Activated gamma-delta T cell treated with Interleukin-2 at 50 U/mL for 16 hours (primary cell): Measurements from ENCODE around the gene MYO1D.

Source experiments
- DNase-seq: peaks from one replicate; pipeline ENCODE4 v3.0.0-alpha.2; 2020

The MYO1D gene

DNA sequence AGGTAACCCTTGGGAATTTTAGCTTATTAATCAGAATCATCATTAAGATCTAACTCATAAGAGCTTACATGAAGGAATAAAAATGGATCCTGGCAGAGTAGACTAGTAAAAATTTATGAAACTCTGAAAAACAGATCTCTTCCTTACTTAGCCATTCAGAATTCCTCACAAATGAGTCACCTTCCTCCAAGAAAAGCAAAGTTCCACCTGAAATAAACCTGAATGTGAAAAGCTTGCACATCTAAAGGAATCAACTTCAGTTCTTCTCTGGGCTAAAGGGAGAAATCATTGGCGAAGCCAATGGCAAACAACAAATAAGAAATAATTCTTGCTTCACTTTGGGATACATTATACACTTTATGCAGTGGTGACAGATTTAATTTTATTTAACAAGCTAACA is 22.7 kb downstream of the MYO1D start:
- no peak for DNase-seq

GRCh38 chr17:32852811-32853210 is 24.1 kb downstream of the MYO1D start:
- DNase-seq: no peak

DNA sequence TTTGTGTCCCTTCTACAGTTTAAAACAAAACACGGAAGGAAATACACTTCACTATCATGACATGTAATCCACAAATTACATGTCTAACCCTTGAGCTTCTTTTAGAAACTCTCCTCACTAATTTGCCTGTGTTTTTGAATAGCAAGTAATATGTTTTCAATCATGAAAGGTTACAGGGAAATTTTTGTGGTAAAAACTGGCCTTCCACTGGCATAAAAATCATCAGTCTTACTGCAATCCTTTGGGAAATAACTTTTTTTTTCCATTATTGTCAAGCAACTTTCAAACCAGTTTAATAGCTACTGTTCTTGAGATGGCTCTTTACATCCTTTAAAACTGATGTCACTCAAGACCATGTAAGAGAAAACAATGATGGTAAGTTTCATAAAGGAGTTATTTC is 27.0 kb downstream of the MYO1D start:
- no peak for DNase-seq

DNA sequence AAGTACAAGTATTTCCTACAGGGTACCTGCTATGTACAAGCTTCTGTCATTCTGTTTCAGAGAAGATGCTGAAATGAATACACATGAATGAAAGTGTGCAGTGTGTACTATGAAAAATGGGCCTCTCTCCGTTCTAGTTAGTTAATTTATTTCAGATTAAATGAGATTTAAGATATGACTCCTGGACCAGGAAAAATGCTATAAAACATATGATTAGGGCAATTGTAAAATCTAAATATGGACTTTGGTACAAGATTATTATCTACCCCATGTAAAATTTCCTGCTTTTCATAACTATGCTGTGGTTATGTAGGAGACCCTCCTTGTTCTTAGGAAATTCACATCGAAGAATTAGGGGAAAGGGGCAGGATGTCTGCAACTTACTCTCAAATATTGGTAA is 28.9 kb downstream of the MYO1D start:
- DNase-seq: no peak

GRCh38 chr17:32846143-32846542 is 30.8 kb downstream of the MYO1D start:
- DNase-seq: no peak

DNA sequence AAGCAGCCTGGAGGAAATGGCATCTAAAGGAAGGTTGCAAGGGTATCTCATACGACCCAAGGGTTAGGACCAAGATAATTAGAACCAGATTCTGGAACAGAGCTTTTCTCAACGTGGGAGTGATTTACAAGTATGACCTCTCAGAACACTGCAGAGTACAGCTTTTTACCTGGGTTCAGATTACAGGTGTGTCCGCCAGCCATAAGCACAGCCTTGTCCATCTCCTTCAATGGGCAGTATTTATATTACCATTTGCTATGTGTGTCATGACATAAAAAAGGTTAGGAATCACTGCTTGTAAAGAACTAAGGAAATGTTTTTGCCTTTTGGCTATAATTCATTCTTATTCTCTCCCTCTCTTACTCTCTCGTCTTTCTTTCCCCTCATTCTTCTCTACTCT is 36.7 kb downstream of the MYO1D start:
- no peak for DNase-seq

- DNase-seq: no peak
Measured at GRCh38 chr17:32836527-32836926, 40.4 kb downstream of the MYO1D start.

DNA sequence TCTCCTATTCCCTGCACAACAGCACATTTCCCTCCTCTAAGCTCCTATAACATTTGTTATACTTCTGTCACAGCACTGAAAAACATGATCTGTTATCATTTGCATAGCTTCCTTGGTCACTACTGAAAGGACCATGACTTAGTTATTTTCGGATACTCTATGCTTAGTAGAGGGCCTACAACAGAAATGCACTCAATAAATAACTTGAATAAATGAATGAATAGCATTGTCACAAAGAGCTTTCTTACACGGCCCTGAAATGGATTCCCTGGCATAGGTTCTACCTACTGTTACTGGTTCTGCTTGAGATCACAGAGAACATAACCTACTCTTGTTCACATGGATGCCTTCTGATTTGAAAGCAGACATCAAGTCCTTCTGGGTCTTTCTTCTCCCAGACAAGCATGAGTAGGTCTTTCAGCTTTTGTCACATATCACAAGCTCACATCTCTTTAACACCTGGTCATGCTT is 41.6 kb downstream of the MYO1D start:
- no peak for DNase-seq

DNA sequence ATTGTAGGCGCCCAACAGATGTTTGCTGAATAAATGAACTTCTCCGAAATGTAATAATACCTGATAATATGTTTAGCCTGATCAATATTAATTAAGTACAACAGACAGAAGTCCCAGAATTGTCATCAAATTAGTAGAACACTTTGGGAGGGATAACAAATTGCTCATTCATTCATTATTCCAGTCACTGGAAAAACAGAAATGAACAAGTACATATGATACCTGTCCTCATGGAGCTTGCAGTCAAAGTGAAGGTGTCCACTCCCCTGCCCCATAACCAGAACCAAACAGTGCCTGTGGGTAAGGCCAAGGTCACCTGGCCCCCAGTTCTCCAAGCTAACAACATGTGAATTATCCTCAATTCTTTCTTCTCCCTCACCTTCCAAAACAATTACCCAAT is 42.8 kb downstream of the MYO1D start:
- no peak for DNase-seq

GRCh38 chr17:32833526-32833925 is 43.4 kb downstream of the MYO1D start:
- DNase-seq: no peak

- DNase-seq: no peak
Measured at GRCh38 chr17:32833076-32833475, 43.8 kb downstream of the MYO1D start.

DNA sequence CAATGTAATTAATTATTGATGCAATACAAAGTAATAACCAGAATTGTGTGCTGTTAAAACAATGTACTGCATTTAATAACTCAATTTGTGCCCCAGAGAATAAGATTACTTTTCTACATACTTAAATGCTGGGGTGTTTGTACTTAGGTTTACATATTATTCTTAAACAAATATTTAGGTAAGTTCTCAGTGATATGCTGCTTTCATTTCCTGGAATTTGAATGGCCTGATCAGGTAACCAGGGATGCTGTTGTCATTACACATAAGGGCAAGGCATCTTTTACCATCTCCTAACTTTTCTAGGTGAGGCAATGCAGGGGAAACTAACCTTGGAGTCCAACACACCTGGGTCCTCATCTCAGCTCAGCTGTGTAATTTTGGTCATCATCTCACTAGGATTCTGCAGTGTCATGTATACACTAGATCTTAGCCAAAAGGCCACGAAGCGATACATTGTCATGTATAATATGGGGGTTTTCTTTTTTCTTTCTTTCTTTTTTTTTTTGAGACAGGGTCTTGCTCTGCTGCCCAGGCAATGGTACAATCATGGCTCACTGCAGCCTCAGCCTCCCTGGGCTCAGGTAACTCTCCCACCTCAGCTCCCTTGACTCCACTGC is 45.2 kb downstream of the MYO1D start:
- no peak for DNase-seq

GRCh38 chr17:32831223-32831622 is 45.7 kb downstream of the MYO1D start:
- DNase-seq: no peak

DNA sequence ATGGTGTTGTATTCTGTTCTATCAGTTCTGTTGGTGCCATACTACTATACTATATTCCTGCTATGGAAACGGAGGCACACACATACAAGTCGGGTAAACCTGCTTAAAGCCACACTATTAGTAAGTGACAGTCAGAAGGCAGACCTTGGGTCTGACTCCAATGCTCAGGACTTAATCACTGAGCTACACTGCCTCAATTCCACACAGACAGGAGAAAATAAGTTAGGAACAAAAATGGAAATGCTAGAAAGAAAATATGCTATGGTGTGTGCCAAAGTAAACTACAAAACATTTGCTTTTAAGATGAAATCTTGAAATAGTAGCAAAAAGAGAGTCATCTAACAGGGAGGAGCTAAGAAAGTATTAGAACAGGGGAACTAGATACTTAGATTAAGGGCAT is 48.1 kb downstream of the MYO1D start:
- DNase-seq: no peak

DNA sequence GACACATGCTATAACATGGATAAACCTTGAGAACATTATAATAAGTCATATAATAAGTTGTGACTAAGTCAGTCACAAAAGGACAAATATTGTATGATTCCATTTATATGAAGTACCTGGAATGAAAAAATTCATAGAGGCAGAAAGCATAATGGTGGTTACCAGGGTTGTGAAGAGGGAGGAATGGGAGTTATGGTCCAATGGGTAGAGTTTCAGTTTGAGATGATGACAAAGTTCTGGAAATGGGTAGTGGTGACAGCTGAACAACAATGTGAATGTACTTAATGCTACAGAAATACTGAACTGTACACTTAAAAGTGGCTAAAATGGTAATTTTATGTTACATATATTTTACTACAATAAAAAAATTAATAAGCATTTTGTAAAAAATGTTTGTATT is 49.7 kb downstream of the MYO1D start:
- no peak for DNase-seq

GRCh38 chr17:32826076-32826475 is 50.8 kb downstream of the MYO1D start:
- DNase-seq: no peak

- no peak for DNase-seq
Measured at GRCh38 chr17:32824334-32824733, 52.6 kb downstream of the MYO1D start.

DNA sequence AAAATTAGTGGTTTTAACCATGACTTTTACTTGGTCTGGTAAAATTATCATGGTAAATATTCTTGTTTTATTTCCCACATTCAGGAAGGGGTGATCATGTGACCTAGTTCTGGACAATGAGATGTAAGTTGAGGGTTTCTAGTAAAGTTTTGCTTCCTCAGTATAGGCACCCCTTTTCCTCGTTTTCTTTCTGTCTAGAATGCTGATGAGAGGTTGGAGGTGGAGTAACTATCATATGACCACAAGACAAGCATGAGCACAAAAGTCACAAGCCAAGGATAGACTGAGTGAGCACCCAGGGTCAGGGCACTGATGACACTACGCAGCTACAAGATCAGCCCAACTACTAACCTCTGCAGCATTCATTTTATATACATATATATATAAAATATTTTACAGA is 53.9 kb downstream of the MYO1D start:
- DNase-seq: no peak

- peak; percentile 20 for DNase-seq
Measured at GRCh38 chr17:32821987-32822934, 54.7 kb downstream of the MYO1D start.

GRCh38 chr17:32820440-32820839 is 56.5 kb downstream of the MYO1D start:
- no peak for DNase-seq

GRCh38 chr17:32819787-32820186 is 57.1 kb downstream of the MYO1D start:
- no peak for DNase-seq

DNA sequence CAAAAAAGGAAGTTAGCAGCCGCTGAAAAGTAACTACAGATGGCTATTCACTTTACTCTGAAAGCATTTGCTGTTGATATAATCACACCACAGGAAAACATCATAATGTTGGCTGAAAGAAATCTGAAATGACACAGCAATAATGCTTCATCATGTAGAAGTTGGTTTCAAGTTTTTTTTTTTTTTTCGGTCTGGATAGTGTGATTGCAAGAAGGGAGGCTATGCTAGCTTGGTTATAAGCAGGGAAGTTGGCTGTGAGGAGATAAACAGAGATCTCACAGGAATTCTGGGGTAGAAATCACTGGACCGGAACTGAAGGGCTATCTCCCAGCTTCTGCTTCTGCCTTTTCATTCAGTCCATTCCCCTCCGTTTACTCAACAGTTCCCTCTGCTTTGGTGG is 57.9 kb downstream of the MYO1D start:
- DNase-seq: no peak

GRCh38 chr17:32815460-32815859 is 61.5 kb downstream of the MYO1D start:
- DNase-seq: no peak

DNA sequence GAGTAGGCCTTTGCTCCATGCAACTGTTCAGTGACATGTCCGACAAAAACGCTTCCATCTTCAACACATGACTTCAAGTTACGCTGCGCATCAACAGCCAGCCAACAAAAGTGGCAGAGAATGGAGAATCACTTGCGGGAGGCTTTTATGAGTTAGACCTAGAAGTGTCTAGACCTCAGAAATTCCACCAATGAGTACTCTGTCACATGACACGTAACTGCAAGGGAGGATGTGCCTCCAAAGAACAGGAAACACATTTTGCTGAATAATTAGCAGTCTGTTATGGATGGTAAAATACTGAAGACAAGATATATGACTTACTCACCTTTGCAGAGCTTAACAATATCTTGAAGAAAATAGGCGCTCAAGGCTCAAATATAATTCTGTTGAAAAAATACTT is 62.1 kb downstream of the MYO1D start:
- DNase-seq: no peak
